ENCODE data around the gene FBXW2.

DNA sequence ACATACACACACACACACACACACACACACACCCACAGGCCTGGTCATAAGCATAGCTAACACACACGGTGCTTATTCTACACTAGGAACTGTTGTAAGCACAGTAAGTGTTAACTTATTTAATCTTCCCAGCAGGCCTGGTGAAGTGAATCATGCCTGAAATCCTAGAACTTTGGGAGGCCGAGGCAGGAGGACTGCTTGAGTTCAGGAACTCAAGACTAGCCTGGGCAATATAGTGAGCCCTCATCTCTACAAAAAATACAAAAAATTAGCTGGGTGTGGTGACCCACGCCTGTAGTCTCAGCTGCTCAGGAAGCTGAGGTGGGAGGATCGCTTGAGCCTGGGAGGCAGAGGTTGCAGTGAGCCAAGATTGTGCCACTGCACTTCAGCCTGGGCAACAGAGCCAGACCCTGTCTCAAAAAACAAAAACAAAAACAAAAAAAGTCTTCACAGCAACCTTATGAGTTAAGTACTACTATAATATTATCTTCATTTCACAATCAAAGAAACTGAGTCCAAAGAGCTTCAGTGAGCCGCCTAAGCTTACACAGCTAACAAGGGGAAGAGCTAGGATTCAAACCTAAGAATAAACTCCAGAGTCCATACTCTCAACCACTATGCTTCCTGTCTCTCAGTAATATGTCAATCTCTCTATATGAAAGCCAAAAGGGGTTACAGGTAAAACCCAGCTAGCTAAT, 81.2 kb downstream of the FBXW2 start:
- TF ChIP-seq, protein P1, sequence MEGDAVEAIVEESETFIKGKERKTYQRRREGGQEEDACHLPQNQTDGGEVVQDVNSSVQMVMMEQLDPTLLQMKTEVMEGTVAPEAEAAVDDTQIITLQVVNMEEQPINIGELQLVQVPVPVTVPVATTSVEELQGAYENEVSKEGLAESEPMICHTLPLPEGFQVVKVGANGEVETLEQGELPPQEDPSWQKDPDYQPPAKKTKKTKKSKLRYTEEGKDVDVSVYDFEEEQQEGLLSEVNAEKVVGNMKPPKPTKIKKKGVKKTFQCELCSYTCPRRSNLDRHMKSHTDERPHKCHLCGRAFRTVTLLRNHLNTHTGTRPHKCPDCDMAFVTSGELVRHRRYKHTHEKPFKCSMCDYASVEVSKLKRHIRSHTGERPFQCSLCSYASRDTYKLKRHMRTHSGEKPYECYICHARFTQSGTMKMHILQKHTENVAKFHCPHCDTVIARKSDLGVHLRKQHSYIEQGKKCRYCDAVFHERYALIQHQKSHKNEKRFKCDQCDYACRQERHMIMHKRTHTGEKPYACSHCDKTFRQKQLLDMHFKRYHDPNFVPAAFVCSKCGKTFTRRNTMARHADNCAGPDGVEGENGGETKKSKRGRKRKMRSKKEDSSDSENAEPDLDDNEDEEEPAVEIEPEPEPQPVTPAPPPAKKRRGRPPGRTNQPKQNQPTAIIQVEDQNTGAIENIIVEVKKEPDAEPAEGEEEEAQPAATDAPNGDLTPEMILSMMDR (IDR thresholded peaks at IDR 0.05): no peak
- TF ChIP-seq POLR2AphosphoS5 (IDR thresholded peaks at IDR 0.05; ENCODE audit: low read depth, low read length): no peak
- TF ChIP-seq, protein P2, sequence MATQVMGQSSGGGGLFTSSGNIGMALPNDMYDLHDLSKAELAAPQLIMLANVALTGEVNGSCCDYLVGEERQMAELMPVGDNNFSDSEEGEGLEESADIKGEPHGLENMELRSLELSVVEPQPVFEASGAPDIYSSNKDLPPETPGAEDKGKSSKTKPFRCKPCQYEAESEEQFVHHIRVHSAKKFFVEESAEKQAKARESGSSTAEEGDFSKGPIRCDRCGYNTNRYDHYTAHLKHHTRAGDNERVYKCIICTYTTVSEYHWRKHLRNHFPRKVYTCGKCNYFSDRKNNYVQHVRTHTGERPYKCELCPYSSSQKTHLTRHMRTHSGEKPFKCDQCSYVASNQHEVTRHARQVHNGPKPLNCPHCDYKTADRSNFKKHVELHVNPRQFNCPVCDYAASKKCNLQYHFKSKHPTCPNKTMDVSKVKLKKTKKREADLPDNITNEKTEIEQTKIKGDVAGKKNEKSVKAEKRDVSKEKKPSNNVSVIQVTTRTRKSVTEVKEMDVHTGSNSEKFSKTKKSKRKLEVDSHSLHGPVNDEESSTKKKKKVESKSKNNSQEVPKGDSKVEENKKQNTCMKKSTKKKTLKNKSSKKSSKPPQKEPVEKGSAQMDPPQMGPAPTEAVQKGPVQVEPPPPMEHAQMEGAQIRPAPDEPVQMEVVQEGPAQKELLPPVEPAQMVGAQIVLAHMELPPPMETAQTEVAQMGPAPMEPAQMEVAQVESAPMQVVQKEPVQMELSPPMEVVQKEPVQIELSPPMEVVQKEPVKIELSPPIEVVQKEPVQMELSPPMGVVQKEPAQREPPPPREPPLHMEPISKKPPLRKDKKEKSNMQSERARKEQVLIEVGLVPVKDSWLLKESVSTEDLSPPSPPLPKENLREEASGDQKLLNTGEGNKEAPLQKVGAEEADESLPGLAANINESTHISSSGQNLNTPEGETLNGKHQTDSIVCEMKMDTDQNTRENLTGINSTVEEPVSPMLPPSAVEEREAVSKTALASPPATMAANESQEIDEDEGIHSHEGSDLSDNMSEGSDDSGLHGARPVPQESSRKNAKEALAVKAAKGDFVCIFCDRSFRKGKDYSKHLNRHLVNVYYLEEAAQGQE (IDR thresholded peaks at IDR 0.05; ENCODE audit: insufficient read depth in 1 of 2, low read depth in 2 of 2, low read length in 1 of 2): no peak
- TF ChIP-seq TCF7L2 (IDR thresholded peaks at IDR 0.05; ENCODE audit: low read depth, low read length): no peak
- no peak for TF ChIP-seq SIN3A (IDR thresholded peaks at IDR 0.05; ENCODE audit: borderline replicate concordance, insufficient read depth, low read depth, low read length)
